GM12878 (cell line): Measurements from ENCODE around the gene NECAB3.

Experiments used
- CTCF ChIP-seq, 3 experiments: IDR thresholded peaks in 2 of 3; conservative IDR thresholded peaks in 1 of 3; 2 replicates each; pipeline ENCODE4 v1.5.1; 2011; ENCODE audit warnings: low read depth in 3 of 3, low read length in 3 of 3, mild to moderate bottlenecking in 3 of 3, control low read depth in 2 of 3, moderate library complexity in 2 of 3, inconsistent platforms in 1 of 3, mixed read lengths in 1 of 3; ENCODE audit not compliant: control insufficient read depth in 2 of 3, insufficient read depth in 1 of 3; ENCODE audit errors: extremely low read depth in 1 of 3
- EP300 ChIP-seq, 2 experiments: fragments of 150-350 bp in 1 of 2; IDR thresholded peaks; 2 replicates each; pipeline ENCODE4 v1.6.1; 2011 to 2012; ENCODE audit warnings: low read depth in 2 of 2, low read length in 2 of 2, borderline replicate concordance in 1 of 2, improper control_type of control experiment in 1 of 2, inconsistent platforms in 1 of 2; ENCODE audit not compliant: control insufficient read depth in 1 of 2
- EZH2 ChIP-seq: IDR thresholded peaks from 2 replicates; pipeline ENCODE4 v1.6.1; 2012; ENCODE audit warnings: low read depth, mild to moderate bottlenecking, control low read depth, inconsistent platforms, low read length, borderline replicate concordance; ENCODE audit not compliant: control insufficient read depth
- FOXM1 ChIP-seq: IDR thresholded peaks from 2 replicates; pipeline ENCODE4 v1.6.1; 2012; ENCODE audit warnings: low read depth, mild to moderate bottlenecking, inconsistent platforms, low read length, moderate library complexity
- PAX8 ChIP-seq: fragments of 450-650 bp; IDR thresholded peaks from 2 replicates; pipeline ENCODE4 v1.6.1; 2017; ENCODE audit warnings: mild to moderate bottlenecking, moderate library complexity
- POLR2A ChIP-seq: IDR thresholded peaks from 2 replicates; pipeline ENCODE4 v1.6.1; 2011; ENCODE audit warnings: low read depth, mild to moderate bottlenecking, low read length
- POLR2AphosphoS5 ChIP-seq: IDR thresholded peaks from 2 replicates; pipeline ENCODE4 v1.6.1; 2011; ENCODE audit warnings: mild to moderate bottlenecking, low read length, inconsistent platforms
- SMC3 ChIP-seq: IDR thresholded peaks from 2 replicates; pipeline ENCODE4 v1.6.1; 2011; ENCODE audit warnings: low read length, improper control_type of control experiment, borderline replicate concordance
- SREBF1 ChIP-seq: IDR thresholded peaks from 2 replicates; pipeline ENCODE4 v1.6.1; 2012; ENCODE audit warnings: mild to moderate bottlenecking, low read length
- STAT3 ChIP-seq: IDR thresholded peaks from 2 replicates; pipeline ENCODE4 v1.6.1; 2011; ENCODE audit warnings: low read depth, low read length, improper control_type of control experiment
- ZNF384 ChIP-seq: IDR thresholded peaks from 2 replicates; pipeline ENCODE4 v1.6.1; 2012; ENCODE audit warnings: low read depth, mild to moderate bottlenecking, low read length, improper control_type of control experiment, borderline replicate concordance

GRCh38 chr20:33677991-33678702 is 3.9 kb upstream of the NECAB3 start:
- TF ChIP-seq EP300 (IDR thresholded peaks at IDR 0.05; ENCODE audit: borderline replicate concordance in 1 of 2, control insufficient read depth in 1 of 2, low read depth in 2 of 2, low read length in 2 of 2) (no peak), ZNF384 (no peak), SREBF1 (no peak), FOXM1 (no peak), STAT3 (no peak), EZH2 (no peak), CTCF (IDR thresholded peaks at IDR 0.05 in 2 of 3, conservative IDR thresholded peaks at IDR 0.05 in 1 of 3; ENCODE audit: control insufficient read depth in 2 of 3, extremely low read depth in 1 of 3, insufficient read depth in 1 of 3, low read depth in 3 of 3, low read length in 3 of 3) (no peak), POLR2AphosphoS5 (no peak), POLR2A (no peak), PAX8 (no peak), SMC3 (no peak)
